Right cardiac atrium (tissue), 5 donors: ENCODE results near the gene CAP1. TPM values are rescaled to one million over a fixed set of nuclear protein-coding genes. Genes with fewer than 3 reads are reported as not detected.
"Not testable (repeated sequence)": the region's sequence is repeated elsewhere in the genome, so short reads cannot be mapped to it uniquely, and the experiment has no call there.

Experiments used
- ATAC-seq, 2 donors: fragments of 200-7000 bp; cut with Tn5 transposase; one replicate each; pipeline versions ENCODE4 v1.8.0 to v1.9.1; 2020; ENCODE audit warnings: moderate library complexity in 2 of 2, mild to moderate bottlenecking in 1 of 2
- DNase-seq, 3 donors: peaks; one replicate each; pipeline ENCODE4 v3.0.0-alpha.2; 2020
- H3K27ac ChIP-seq: one replicate; pipeline ENCODE4 v1.5.1; 2013; ENCODE audit warnings: mild to moderate bottlenecking, low read length, control low read depth, moderate library complexity
- H3K27me3 ChIP-seq: one replicate; pipeline ENCODE4 v1.6.1; 2013; ENCODE audit not compliant: control insufficient read depth, insufficient read depth
- H3K4me1 ChIP-seq: one replicate; pipeline ENCODE4 v1.6.1; 2013; ENCODE audit warnings: low read length; ENCODE audit not compliant: control insufficient read depth, insufficient read depth
- H3K4me3 ChIP-seq: one replicate; pipeline ENCODE4 v1.5.1; 2013; ENCODE audit warnings: low read length, control low read depth
- H3K9me3 ChIP-seq: one replicate; pipeline ENCODE4 v1.6.1; 2013; ENCODE audit warnings: low read length; ENCODE audit not compliant: control insufficient read depth
- WGBS: extraction: QIAGEN DNeasy Blood & Tissue Kit; methylation state at CpG from one replicate; pipeline ENCODE4 v1.1.7; 2013; 5-methylcytosine and 5-hydroxymethylcytosine counted together
- intact Hi-C, 4 donors: fragments of 100-400 bp; cut with DNase I; formaldehyde crosslinking; loops; one replicate each; pipeline versions ENCODE4 v1.11.0 to v1.14.0; 2022 to 2023
- polyA plus RNA-seq: library from polyadenylated mRNA; stranded (reverse); fragments of 200-250 nt; gene quantifications from one replicate; pipeline ENCODE4 v1.2.3, GENCODE V29; 2013
- total RNA-seq, 4 donors: library from RNA; stranded (reverse); fragmentation: NEBNext Ultra II Directional; extraction: Animal tissue kit (Norgen Biotek cat#: 25700); gene quantifications; one replicate each; pipeline ENCODE4 v1.2.1, GENCODE V29; 2021
- donor health status: healthy with polysubstance abuse.
- donor health status: DM: no; HTN: yes; CAD: no.
- donor health status: DM: no; HTN: no; CAD: no.
- donor health status: DM: no; HTN: yes; CAD: no; lungs with severe emphysema.
- donor health status: DM: yes; HTN: yes; CAD: no.

Gene CAP1
- total and polyA plus RNA-seq, 5 donors = 43.8 to 118 (median 89.5) TPM

GRCh38 chr1:40007481-40008034, 33.0 kb upstream of the CAP1 start:
- H3K9me3 ChIP-seq, H3K27ac ChIP-seq, H3K27me3 ChIP-seq, H3K4me1 ChIP-seq, intact Hi-C loops, H3K4me3 ChIP-seq, DNase-seq, ATAC-seq: not testable (repeated sequence)
- 89% methylated on average over 3 of the region's 3 CpGs for WGBS

GRCh38 chr1:40011198-40011597, 29.3 kb upstream of the CAP1 start:
- DNase-seq = no peak
- intact Hi-C loops = no loop called here
- Histone ChIP-seq H3K4me1 (no peaks in the 10 kb centered on the region), H3K27me3 (no peaks in the 10 kb centered on the region), H3K27ac (no peak overlapping the region), H3K9me3 (no peaks in the 10 kb centered on the region), H3K4me3 (no peak overlapping the region)
- 94% methylated on average over 3 of the region's 3 CpGs for WGBS
- no peak for ATAC-seq

- no peaks in the 10 kb centered on the region for H3K9me3 ChIP-seq
- no peaks in the 10 kb centered on the region for H3K4me1 ChIP-seq
- 70% methylated on average over 3 of the region's 3 CpGs for WGBS
- ATAC-seq (no peak), DNase-seq (no peak)
- intact Hi-C loops = no loop called here
- no peaks in the 10 kb centered on the region for H3K27me3 ChIP-seq
- H3K4me3 ChIP-seq = no peak overlapping the region
- H3K27ac ChIP-seq = no peak overlapping the region
Measured at GRCh38 chr1:40014253-40014706, 26.2 kb upstream of the CAP1 start.

GRCh38 chr1:40014812-40015594, 25.5 kb upstream of the CAP1 start:
- intact Hi-C loops = no loop called here
- H3K27me3 ChIP-seq = no peaks in the 10 kb centered on the region
- no peak overlapping the region for H3K4me3 ChIP-seq
- 52% methylated on average over 10 of the region's 10 CpGs for WGBS
- no peaks in the 10 kb centered on the region for H3K4me1 ChIP-seq
- ATAC-seq = no peak
- no peak overlapping the region for H3K27ac ChIP-seq
- DNase-seq = no peak
- no peaks in the 10 kb centered on the region for H3K9me3 ChIP-seq

- H3K27ac ChIP-seq = no peak overlapping the region
- H3K27me3 ChIP-seq = no peaks in the 10 kb centered on the region
- H3K4me3 ChIP-seq = no peak overlapping the region
- no peaks in the 10 kb centered on the region for H3K9me3 ChIP-seq
- no peak for ATAC-seq
- intact Hi-C loops = no loop called here
- no peak for DNase-seq
- no peaks in the 10 kb centered on the region for H3K4me1 ChIP-seq
- WGBS = 65% methylated on average over 5 of the region's 5 CpGs
Measured at GRCh38 chr1:40017951-40018575, 22.5 kb upstream of the CAP1 start.

- Histone ChIP-seq H3K27me3 (no peaks in the 10 kb centered on the region), H3K4me3 (no peak overlapping the region), H3K9me3 (no peaks in the 10 kb centered on the region), H3K4me1 (no peaks in the 10 kb centered on the region), H3K27ac (no peak overlapping the region)
- WGBS = 42% methylated on average over 4 of the region's 4 CpGs
- no peak for DNase-seq
- intact Hi-C loops = no loop called here
- ATAC-seq = no peak
Measured at GRCh38 chr1:40020447-40021085, 20.0 kb upstream of the CAP1 start.

- no peaks in the 10 kb centered on the region for H3K9me3 ChIP-seq
- no peak overlapping the region for H3K4me3 ChIP-seq
- H3K27ac ChIP-seq = no peak overlapping the region
- intact Hi-C loops = no loop called here
- H3K4me1 ChIP-seq = no peaks in the 10 kb centered on the region
- DNase-seq (no peak), ATAC-seq (no peak)
- no peaks in the 10 kb centered on the region for H3K27me3 ChIP-seq
- WGBS = 74% methylated on average over 4 of the region's 4 CpGs
Measured at GRCh38 chr1:40023379-40023944, 17.1 kb upstream of the CAP1 start.

GRCh38 chr1:40024671-40025070, 15.9 kb upstream of the CAP1 start:
- intact Hi-C loops = no loop called here
- H3K4me1 ChIP-seq = no peaks in the 10 kb centered on the region
- no peak for DNase-seq
- no peaks in the 10 kb centered on the region for H3K27me3 ChIP-seq
- WGBS = 76% methylated on average over 2 of the region's 2 CpGs
- H3K4me3 ChIP-seq = no peak overlapping the region
- no peak overlapping the region for H3K27ac ChIP-seq
- no peaks in the 10 kb centered on the region for H3K9me3 ChIP-seq
- no peak for ATAC-seq

- Histone ChIP-seq H3K27me3 (no peaks in the 10 kb centered on the region), H3K4me1 (no peaks in the 10 kb centered on the region), H3K9me3 (no peaks in the 10 kb centered on the region), H3K4me3 (no peak overlapping the region), H3K27ac (no peak overlapping the region)
- no peak for DNase-seq
- intact Hi-C loops = no loop called here
- no peak for ATAC-seq
Measured at GRCh38 chr1:40027647-40028046, 12.9 kb upstream of the CAP1 start.

GRCh38 chr1:40029608-40030007, 10.9 kb upstream of the CAP1 start:
- Histone ChIP-seq H3K4me3 (no peak overlapping the region), H3K27me3 (no peaks in the 10 kb centered on the region), H3K27ac (no peak overlapping the region), H3K4me1 (no peaks in the 10 kb centered on the region), H3K9me3 (no peaks in the 10 kb centered on the region)
- ATAC-seq = no peak
- DNase-seq = no peak
- intact Hi-C loops = no loop called here
- WGBS = 71% methylated on average over 3 of the region's 3 CpGs
